HG03103 (cell line): ENCODE measurements around the gene TDRD12.
"Not testable (repeated sequence)": the region's sequence is repeated elsewhere in the genome, so short reads cannot be mapped to it uniquely, and the experiment has no call there.

Experiments used
- ATAC-seq: cut with Tn5 transposase; IDR thresholded peaks from one replicate; pipeline ENCODE4 v1.9.1; 2021; ENCODE audit warnings: low read depth; ENCODE audit not compliant: unreplicated experiment

Gene TDRD12

GRCh38 chr19:32744555-32745325 lies 25.2 kb downstream of the TDRD12 start:
- ATAC-seq: no peak

GRCh38 chr19:32745594-32746251 lies 26.2 kb downstream of the TDRD12 start:
- not testable (repeated sequence) for ATAC-seq

- not testable (repeated sequence) for ATAC-seq
These were observed 27.1 kb downstream of the TDRD12 start for GRCh38 chr19:32746631-32747196.

- no peak for ATAC-seq
These were observed 28.9 kb downstream of the TDRD12 start for GRCh38 chr19:32748497-32748896.

GRCh38 chr19:32748948-32749347 lies 29.4 kb downstream of the TDRD12 start:
- no peak for ATAC-seq

GRCh38 chr19:32749361-32749760 lies 29.8 kb downstream of the TDRD12 start:
- no peak for ATAC-seq

GRCh38 chr19:32750441-32751055 lies 31.0 kb downstream of the TDRD12 start:
- ATAC-seq: no peak

GRCh38 chr19:32751066-32751465 lies 31.5 kb downstream of the TDRD12 start:
- ATAC-seq: no peak

- ATAC-seq: no peak
These were observed 37.6 kb downstream of the TDRD12 start for GRCh38 chr19:32757189-32757588.

- not testable (repeated sequence) for ATAC-seq
These were observed 45.8 kb downstream of the TDRD12 start for GRCh38 chr19:32765365-32765764.

GRCh38 chr19:32767951-32768679 lies 48.5 kb downstream of the TDRD12 start:
- no peak for ATAC-seq

- ATAC-seq: no peak
These were observed 52.0 kb downstream of the TDRD12 start for GRCh38 chr19:32771596-32771995.

GRCh38 chr19:32773126-32773525 lies 53.6 kb downstream of the TDRD12 start:
- ATAC-seq: no peak

- no peak for ATAC-seq
These were observed 59.5 kb downstream of the TDRD12 start for GRCh38 chr19:32779082-32779481.

- no peak for ATAC-seq
These were observed 61.7 kb downstream of the TDRD12 start for GRCh38 chr19:32781280-32781679.

- not testable (repeated sequence) for ATAC-seq
These were observed 62.5 kb downstream of the TDRD12 start for GRCh38 chr19:32782089-32782488.

GRCh38 chr19:32787161-32787813 lies 67.7 kb downstream of the TDRD12 start:
- not testable (repeated sequence) for ATAC-seq

- ATAC-seq: not testable (repeated sequence)
These were observed 68.3 kb downstream of the TDRD12 start for GRCh38 chr19:32787895-32788294.

GRCh38 chr19:32789429-32789828 lies 69.9 kb downstream of the TDRD12 start:
- ATAC-seq: no peak

- ATAC-seq: no peak
These were observed 78.6 kb downstream of the TDRD12 start for GRCh38 chr19:32798201-32798600.
